K562 (cell line): ENCODE data around the gene NUTF2. TPM values are rescaled to one million over a fixed set of nuclear protein-coding genes. Genes with fewer than 3 reads are reported as not detected.

ENCODE experiments used
- ADNP ChIP-seq: fragments of 200-800 bp; sonication (Bioruptor generic); IDR thresholded peaks from 2 replicates; pipeline ENCODE4 v1.6.1; 2016; ENCODE audit warnings: missing genetic modification characterization, missing compliant biosample characterization
- CCAR2 ChIP-seq: fragments of 200-400 bp; formaldehyde crosslinking; IDR thresholded peaks from 2 replicates; pipeline ENCODE4 v1.6.1; 2017; ENCODE audit warnings: mild to moderate bottlenecking, low read depth, low read length
- DIDO1 ChIP-seq: fragments of 450-650 bp; IDR thresholded peaks from 2 replicates; pipeline ENCODE4 v1.6.1; 2016; ENCODE audit warnings: low read depth, missing biosample characterization, missing genetic modification characterization
- E2F3 ChIP-seq: fragments of 250-450 bp; sonication (Bioruptor Pico); IDR thresholded peaks from 2 replicates; pipeline ENCODE4 v1.4.0; 2020; ENCODE audit warnings: mild to moderate bottlenecking
- HCFC1 ChIP-seq: IDR thresholded peaks from 2 replicates; pipeline ENCODE4 v1.6.1; 2012; ENCODE audit warnings: low read depth, low read length, improper control_type of control experiment
- HIVEP1 ChIP-seq: fragments of 250-450 bp; sonication (Bioruptor Pico); IDR thresholded peaks from 2 replicates; pipeline ENCODE4 v1.4.0; 2020; ENCODE audit warnings: mild to moderate bottlenecking
- KLF6 ChIP-seq: fragments of 250-450 bp; sonication (Bioruptor Pico); IDR thresholded peaks from 2 replicates; pipeline ENCODE4 v1.4.0; 2020; ENCODE audit warnings: mild to moderate bottlenecking, moderate library complexity, borderline replicate concordance
- MECOM ChIP-seq: fragments of 250-450 bp; sonication (Bioruptor Pico); IDR thresholded peaks from 2 replicates; pipeline ENCODE4 v1.8.0; 2022; ENCODE audit warnings: inconsistent platforms
- MYC ChIP-seq, 2 experiments: fragments of 250-450 bp in 1 of 2; sonication (Bioruptor Pico) in 1 of 2; IDR thresholded peaks; 2 replicates each; pipeline versions ENCODE4 v1.5.1 to v1.6.1; 2012 to 2021; ENCODE audit warnings: low read depth in 2 of 2, borderline replicate concordance in 1 of 2, improper control_type of control experiment in 1 of 2, low read length in 1 of 2, mild to moderate bottlenecking in 1 of 2, moderate library complexity in 1 of 2
- NCOA4 ChIP-seq: fragments of 450-650 bp; IDR thresholded peaks from 2 replicates; pipeline ENCODE4 v1.6.1; 2018; ENCODE audit warnings: mild to moderate bottlenecking; ENCODE audit not compliant: partially characterized antibody
- NR1H2 ChIP-seq: sonication (generic); formaldehyde crosslinking; IDR thresholded peaks from 2 replicates; pipeline ENCODE4 v1.4.0; 2020; ENCODE audit warnings: mild to moderate bottlenecking, missing genetic modification reagents
- PHF21A ChIP-seq: fragments of 450-650 bp; IDR thresholded peaks from 2 replicates; pipeline ENCODE4 v1.6.1; 2017; ENCODE audit warnings: low read depth, borderline replicate concordance
- RFX5 ChIP-seq: IDR thresholded peaks from 2 replicates; pipeline ENCODE4 v1.6.1; 2011; ENCODE audit warnings: low read depth, mild to moderate bottlenecking, improper control_type of control experiment, low read length
- SIX5 ChIP-seq, 2 experiments: IDR thresholded peaks; 2 replicates each; pipeline ENCODE4 v1.6.1; 2011; ENCODE audit warnings: low read length in 2 of 2, borderline replicate concordance in 1 of 2, low read depth in 1 of 2, mild to moderate bottlenecking in 1 of 2, moderate library complexity in 1 of 2; ENCODE audit not compliant: insufficient read depth in 1 of 2
- SMAD1 ChIP-seq: fragments of 150-350 bp; IDR thresholded peaks from 2 replicates; pipeline ENCODE4 v1.6.1; 2014; ENCODE audit warnings: low read length, low read depth; ENCODE audit not compliant: partially characterized antibody
- SMARCA4 ChIP-seq: fragments of 450-650 bp; IDR thresholded peaks from 2 replicates; pipeline ENCODE4 v1.6.1; 2016
- TAF1 ChIP-seq: IDR thresholded peaks from 2 replicates; pipeline ENCODE4 v1.6.1; 2011; ENCODE audit warnings: mild to moderate bottlenecking, low read length, moderate library complexity; ENCODE audit not compliant: insufficient read depth, control insufficient read depth, severe bottlenecking; ENCODE audit errors: extremely low read depth
- TBP ChIP-seq: optimal IDR thresholded peaks from 2 replicates; pipeline ENCODE3; 2011; ENCODE audit warnings: low read depth, low read length, improper control_type of control experiment
- TCF7 ChIP-seq: sonication (generic); IDR thresholded peaks from 2 replicates; pipeline ENCODE4 v1.6.1; 2016; ENCODE audit warnings: antibody characterized with exemption, borderline replicate concordance
- ZBED1 ChIP-seq: IDR thresholded peaks from 2 replicates; pipeline ENCODE4 v1.6.1; 2014
- ZBTB17 ChIP-seq: fragments of 450-650 bp; formaldehyde crosslinking; IDR thresholded peaks from 2 replicates; pipeline ENCODE4 v1.4.0; 2020; ENCODE audit warnings: mild to moderate bottlenecking
- ZBTB8A ChIP-seq: fragments of 450-650 bp; IDR thresholded peaks from 2 replicates; pipeline ENCODE4 v1.6.1; 2018; ENCODE audit warnings: mild to moderate bottlenecking, moderate library complexity; ENCODE audit not compliant: partially characterized antibody
- ZC3H4 ChIP-seq: sonication (generic); formaldehyde crosslinking; IDR thresholded peaks from 2 replicates; pipeline ENCODE4 v1.9.0; 2021; ENCODE audit warnings: missing genetic modification reagents, borderline replicate concordance
- ZFP1 ChIP-seq: fragments of 450-650 bp; formaldehyde crosslinking; IDR thresholded peaks from 2 replicates; pipeline ENCODE4 v1.4.0; 2020; ENCODE audit warnings: mild to moderate bottlenecking, mixed read lengths
- ZKSCAN1 ChIP-seq: fragments of 150-350 bp; IDR thresholded peaks from 2 replicates; pipeline ENCODE4 v1.6.1; 2016; ENCODE audit warnings: low read depth, low read length
- ZNF197 ChIP-seq: fragments of 200-800 bp; sonication (Bioruptor generic); IDR thresholded peaks from 2 replicates; pipeline ENCODE4 v1.6.1; 2016; ENCODE audit warnings: low read depth, missing genetic modification characterization, missing compliant biosample characterization
- ZNF778 ChIP-seq: fragments of 450-650 bp; formaldehyde crosslinking; IDR thresholded peaks from 2 replicates; pipeline ENCODE4 v1.4.0; 2020; ENCODE audit warnings: mild to moderate bottlenecking, moderate library complexity
- polyA plus RNA-seq, 8 experiments: library from polyadenylated mRNA; depleted of rRNA in 4 of 8; stranded (reverse) in 5 of 8; unstranded in 3 of 8; fragments of >200 nt; fragmentation: Nextera tagmentation in 2 of 8; fragmentation: Illumina TruSeq in 1 of 8; extraction: Ambion mirVana in 2 of 8; extraction: Trizol in 1 of 8; gene quantifications; 2 replicates each; pipeline versions ENCODE4 v1.2.1 to v1.2.3, GENCODE V29; 2011 to 2014; ENCODE audit warnings: inconsistent platforms in 1 of 8, missing spikeins in 1 of 8
- total RNA-seq, 7 experiments: library from RNA; depleted of rRNA in 6 of 7; stranded (reverse); fragments of >200 nt in 6 of 7; fragmentation: Illumina TruSeq in 2 of 7; extraction: Trizol in 2 of 7; gene quantifications; 2 replicates each; pipeline versions ENCODE4 v1.2.1 to v1.2.3, GENCODE V29; 2011 to 2021; ENCODE audit warnings: low replicate concordance in 1 of 7
- TF ChIP-seq, protein P1 (sequence below), 2 experiments: IDR thresholded peaks; 2 replicates each; pipeline ENCODE4 v1.6.1; 2012; ENCODE audit warnings: improper control_type of control experiment in 2 of 2, low read depth in 2 of 2, low read length in 2 of 2, borderline replicate concordance in 1 of 2

Gene NUTF2
- total and polyA plus RNA-seq, 9 of the 15 experiments (the other 6 are each of a cell fraction or from before 2014, with no cell fraction given): 106 to 248 (median 147) TPM

DNA sequence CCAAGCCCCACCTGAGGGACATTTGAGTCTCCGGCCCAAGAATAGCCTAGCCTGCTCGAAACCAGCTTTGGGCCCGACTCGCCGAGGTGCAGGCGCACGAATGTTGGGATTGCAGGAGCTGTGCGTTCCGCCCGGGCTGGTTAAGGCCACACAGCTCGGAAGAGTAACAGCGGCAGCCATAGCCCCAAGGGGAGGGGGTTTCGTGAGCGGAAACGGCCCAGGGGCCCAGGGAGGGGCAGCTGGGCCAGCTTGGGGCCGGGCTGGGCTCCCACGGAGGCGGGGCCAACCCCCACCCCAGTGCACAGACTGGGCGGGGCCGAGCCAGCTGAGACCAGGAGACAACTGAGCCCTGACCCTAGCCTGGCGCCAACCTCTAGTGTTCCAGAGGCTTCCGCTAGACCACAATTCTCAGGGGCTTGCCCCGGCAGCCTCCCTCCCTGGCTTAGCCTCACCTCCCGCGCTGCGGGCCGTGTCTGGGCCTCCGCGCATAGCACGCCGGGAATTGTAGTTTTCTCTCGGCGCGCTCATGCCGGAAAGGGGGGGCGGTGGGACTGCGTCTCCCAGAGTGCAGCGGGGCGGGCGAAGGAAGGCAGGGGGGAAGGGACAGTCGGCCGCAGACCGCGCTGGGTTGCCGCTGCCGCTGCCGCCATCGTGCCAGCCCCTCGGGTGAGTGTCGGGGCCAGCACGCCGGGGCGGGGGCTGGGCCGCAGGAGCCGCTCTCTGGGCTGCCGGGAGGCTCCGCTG is at the start of gene NUTF2 (continued):
- TF ChIP-seq TAF1 (peak; percentile 60), KLF6 (CRISPR knock-in tag) (peak; percentile 17; the same call in 1 of the 2 replicates), ADNP (tag) (no peak), ZFP1 (CRISPR knock-in tag) (no peak), E2F3 (CRISPR knock-in tag) (peak; percentile 67; the same call in 1 of the 2 replicates), ZBED1 (peak; percentile 47; the same call in 1 of the 2 replicates), SMAD1 (peak; percentile 16), CCAR2 (no peak), PHF21A (peak; percentile 1; the same call in 1 of the 2 replicates), DIDO1 (peak; percentile 38; the same call in 1 of the 2 replicates), NCOA4 (no peak), TBP (peak; percentile 76), TCF7 (0 out of 2 replicates have a peak, but pooled peaks have one; percentile 54), RFX5 (no peak), SMARCA4 (peak; percentile 33; the same call in 1 of the 2 replicates), NR1H2 (CRISPR knock-in tag) (no peak), MECOM (CRISPR knock-in tag) (no peak), SIX5 (IDR thresholded peaks at IDR 0.05; ENCODE audit: borderline replicate concordance in 1 of 2, insufficient read depth in 1 of 2, low read depth in 1 of 2, low read length in 2 of 2) (peak; percentile 88 to 95), ZBTB17 (CRISPR knock-in tag) (peak; percentile 24; the same call in 1 of the 2 replicates), HIVEP1 (CRISPR knock-in tag) (peak; percentile 41; the same call in 1 of the 2 replicates), ZNF778 (CRISPR knock-in tag) (no peak), ZNF197 (CRISPR knock-in tag) (0 out of 2 replicates have a peak, but pooled peaks have one; percentile 74), ZC3H4 (no peak), ZKSCAN1 (peak; percentile 17; the same call in 1 of the 2 replicates), MYC (IDR thresholded peaks at IDR 0.05; ENCODE audit: low read depth, low read length) (no peak; the same call in 1 of the 2 replicates), MYC (CRISPR knock-in tag; IDR thresholded peaks at IDR 0.05; ENCODE audit: borderline replicate concordance, low read depth) (peak; percentile 38; the same call in 1 of the 2 replicates), ZBTB8A (no peak), HCFC1 (peak; percentile 98)
- TF ChIP-seq, protein P1, sequence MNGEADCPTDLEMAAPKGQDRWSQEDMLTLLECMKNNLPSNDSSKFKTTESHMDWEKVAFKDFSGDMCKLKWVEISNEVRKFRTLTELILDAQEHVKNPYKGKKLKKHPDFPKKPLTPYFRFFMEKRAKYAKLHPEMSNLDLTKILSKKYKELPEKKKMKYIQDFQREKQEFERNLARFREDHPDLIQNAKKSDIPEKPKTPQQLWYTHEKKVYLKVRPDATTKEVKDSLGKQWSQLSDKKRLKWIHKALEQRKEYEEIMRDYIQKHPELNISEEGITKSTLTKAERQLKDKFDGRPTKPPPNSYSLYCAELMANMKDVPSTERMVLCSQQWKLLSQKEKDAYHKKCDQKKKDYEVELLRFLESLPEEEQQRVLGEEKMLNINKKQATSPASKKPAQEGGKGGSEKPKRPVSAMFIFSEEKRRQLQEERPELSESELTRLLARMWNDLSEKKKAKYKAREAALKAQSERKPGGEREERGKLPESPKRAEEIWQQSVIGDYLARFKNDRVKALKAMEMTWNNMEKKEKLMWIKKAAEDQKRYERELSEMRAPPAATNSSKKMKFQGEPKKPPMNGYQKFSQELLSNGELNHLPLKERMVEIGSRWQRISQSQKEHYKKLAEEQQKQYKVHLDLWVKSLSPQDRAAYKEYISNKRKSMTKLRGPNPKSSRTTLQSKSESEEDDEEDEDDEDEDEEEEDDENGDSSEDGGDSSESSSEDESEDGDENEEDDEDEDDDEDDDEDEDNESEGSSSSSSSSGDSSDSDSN (IDR thresholded peaks at IDR 0.05; ENCODE audit: borderline replicate concordance in 1 of 2, low read depth in 2 of 2, low read length in 2 of 2): 0 out of 4 replicates have a peak, but pooled peaks of 1 of the 2 experiments have one; percentile 70
